ENCODE results near the gene ACTA2.
"Not testable (repeated sequence)": the region's sequence is repeated elsewhere in the genome, so short reads cannot be mapped to it uniquely, and the experiment has no call there.

The ACTA2 gene

DNA sequence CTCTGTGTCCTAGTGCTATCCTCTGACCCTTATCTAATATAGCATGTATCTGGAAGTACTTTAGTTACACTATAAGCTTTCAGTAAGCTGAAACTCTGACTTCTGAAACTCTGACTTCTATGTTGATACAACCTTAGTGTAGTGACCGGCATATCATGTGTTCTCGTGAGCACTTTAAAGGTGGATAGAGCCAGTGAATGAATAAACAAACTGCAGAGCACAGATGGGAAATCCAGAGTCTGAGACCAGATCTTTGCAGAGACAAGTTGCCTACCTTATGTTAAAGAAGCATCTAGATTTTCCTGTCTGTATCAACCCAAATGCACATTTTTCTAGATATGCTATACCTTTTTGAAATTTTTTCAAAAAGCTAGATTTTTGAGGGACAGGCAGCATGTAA is 3.5 kb downstream of the ACTA2 start:
- DNase-seq = no peak

DNA sequence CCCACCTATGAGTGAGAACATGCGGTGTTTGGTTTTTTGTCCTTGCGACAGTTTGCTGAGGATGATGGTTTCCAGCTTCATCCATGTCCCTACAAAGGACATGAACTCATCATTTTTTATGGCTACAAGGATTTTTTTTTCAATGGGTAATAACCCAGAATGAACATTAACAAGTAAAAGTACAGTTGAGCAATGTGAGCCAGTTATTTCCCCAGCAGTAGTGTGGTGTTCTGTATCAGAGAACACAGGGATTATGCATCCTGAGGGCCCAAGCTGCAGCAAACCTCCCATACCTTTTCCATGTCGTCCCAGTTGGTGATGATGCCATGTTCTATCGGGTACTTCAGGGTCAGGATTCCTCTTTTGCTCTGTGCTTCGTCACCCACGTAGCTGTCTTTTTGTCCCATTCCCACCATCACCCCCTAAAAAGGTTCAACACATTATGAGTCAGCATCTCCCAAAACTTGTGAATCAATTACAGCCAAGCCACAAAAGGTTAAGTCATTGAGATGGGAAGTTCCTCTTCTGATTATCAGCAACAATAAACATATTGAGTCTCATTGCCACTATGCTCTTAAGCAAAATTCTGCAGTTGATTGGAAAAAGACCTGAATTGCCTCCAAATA is 5.5 kb downstream of the ACTA2 start:
- no peak for DNase-seq

DNA sequence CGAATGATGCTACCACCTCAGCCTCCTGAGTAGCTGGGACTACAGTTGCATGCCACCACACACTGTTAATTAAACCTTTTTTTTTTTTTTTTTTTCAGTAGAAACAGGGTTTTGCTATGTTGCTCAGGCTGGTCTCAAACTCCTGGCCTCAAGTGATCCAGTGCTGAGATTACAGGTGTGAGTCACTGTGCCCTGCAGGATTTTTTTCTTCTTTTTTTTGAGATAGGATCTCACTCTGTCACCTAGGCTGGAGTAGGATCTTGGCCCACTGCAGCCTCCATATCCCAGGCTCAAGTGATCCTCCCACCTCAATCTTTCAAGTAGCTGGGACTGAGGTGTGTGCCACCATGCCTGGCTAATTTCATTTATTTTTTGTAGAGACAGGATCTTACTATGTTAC is 6.4 kb downstream of the ACTA2 start:
- no peak for DNase-seq

DNA sequence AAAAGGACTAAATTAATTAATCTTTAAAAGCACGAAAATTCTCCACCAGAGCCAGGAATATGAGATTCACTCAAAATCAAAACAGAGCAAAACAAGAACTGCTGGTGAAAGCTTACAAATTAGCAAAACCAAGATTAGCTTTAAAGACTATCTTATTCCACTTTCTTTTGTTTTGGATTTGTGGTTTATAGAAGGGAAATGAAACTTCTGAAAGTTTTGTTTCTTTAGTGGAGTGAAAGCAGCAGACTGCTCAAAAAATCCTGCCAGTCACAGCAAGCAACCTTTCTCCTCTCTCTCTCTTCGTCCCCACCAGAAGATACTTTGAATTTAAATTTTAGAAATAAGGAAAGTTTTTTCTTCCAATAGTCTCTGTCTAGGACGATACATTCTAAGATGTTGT is 7.8 kb downstream of the ACTA2 start:
- DNase-seq = no peak

DNA sequence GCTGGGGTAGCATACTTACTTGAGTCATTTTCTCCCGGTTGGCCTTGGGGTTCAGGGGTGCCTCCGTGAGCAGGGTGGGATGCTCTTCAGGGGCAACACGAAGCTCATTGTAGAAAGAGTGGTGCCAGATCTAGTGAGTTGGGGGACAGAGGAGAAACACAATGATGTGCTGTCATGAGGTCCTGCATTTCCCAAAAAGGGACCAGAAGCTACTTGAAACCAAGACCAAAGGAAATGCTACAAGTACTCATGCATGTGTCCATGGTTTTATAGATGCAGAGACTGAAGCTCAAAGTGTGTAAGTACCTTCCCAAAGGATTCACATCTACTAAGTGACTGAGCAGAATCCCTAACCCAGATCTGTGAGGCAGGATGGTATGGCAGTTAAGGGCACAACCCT is 8.8 kb downstream of the ACTA2 start:
- no peak for DNase-seq

DNA sequence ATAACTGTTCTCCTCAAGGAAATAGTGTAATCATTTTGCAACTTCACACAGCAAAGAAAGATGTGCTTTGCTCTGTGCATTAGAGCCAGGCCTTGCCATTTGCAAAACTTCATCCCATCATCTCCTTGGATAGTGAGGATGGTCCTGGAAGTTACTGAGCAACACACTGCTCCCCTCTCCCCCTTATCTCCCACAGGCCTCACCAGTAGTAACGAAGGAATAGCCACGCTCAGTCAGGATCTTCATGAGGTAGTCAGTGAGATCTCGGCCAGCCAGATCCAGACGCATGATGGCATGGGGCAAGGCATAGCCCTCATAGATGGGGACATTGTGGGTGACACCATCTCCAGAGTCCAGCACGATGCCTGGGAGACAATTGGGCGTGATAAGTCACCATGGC is 11.5 kb downstream of the ACTA2 start:
- DNase-seq = no peak

DNA sequence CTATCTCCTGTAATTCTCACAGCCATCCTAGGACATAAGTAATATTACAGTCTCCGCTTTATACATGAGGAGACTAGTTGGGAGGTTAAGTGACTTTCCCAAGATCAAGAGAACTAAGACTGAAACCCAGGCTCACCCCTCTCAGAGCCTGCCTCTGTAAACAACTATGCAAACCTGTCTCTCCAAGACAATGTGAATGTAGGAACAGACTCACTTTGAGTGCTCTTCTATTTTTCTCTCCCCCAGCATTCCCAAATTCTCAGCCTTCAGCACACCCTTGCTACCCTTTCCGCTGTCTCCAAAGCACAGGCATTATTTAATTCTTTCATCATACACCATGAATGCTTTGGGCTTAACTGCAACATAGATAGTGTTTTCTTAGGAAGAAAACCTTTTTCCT is 13.6 kb downstream of the ACTA2 start:
- no peak for DNase-seq

DNA sequence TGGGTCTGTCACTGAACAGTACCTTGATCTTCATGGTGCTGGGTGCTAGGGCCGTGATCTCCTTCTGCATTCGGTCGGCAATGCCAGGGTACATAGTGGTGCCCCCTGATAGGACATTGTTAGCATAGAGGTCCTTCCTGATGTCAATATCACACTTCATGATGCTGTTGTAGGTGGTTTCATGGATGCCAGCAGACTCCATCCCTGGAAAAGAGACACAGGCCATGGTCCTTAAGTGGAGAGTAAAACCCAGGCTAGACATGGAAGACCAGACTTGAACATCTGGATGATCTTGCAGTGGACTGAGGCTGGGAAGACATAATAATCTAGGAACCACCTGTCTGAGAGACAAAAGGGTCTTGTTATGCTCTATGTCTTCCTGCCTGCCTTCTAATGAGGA is 14.5 kb downstream of the ACTA2 start:
- no peak for DNase-seq

DNA sequence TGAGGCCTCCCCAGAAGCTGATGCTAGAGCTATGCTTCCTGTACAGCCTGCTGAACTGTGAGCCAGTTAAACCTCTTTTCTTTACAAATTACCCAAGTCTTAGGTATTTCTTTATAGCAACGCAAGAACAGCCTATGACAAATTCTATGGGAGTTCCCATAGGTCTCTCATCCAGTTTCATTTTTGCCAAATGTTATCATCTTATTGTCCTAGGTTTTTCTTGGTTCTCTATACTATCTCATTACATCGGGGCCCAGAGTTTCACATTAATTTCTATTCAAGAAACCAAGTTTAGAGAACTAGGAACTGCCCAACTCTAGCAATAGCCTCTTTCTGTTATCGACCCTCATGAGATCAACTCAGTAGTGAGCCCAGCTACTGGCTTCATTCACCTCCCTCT is 15.9 kb downstream of the ACTA2 start:
- DNase-seq = no peak

DNA sequence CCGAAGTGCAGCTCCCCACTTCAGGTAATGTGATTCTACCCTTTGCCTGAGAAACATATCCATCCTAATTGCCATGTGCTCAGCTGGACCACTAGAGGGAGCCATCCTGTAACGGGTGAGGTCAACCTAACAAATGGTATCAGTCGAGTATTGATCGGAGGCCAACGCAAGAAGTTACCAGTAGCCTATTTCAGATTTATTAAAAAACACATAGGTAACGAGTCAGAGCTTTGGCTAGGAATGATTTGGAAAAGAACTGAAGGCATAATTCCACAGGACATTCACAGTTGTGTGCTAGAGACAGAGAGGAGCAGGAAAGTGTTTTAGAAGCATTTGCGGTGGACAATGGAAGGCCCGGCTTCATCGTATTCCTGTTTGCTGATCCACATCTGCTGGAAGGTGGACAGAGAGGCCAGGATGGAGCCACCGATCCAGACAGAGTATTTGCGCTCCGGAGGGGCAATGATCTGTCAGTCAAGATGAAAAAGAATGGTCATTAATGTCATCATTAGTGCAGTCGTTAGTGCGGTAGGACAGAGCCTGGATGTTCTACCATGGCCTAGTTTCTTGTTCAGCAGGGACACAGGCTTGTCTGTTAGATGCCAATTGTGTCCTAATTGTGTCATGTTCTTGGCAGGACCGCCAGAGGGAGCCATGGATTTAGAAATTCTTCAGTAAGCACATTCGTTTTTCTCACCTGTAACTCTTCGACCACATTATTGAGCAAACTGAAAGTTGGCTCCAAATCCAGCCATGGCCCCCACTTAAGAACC is 17.5 kb downstream of the ACTA2 start:
- peak; percentile 31 to 79 (median 69) for DNase-seq

DNA sequence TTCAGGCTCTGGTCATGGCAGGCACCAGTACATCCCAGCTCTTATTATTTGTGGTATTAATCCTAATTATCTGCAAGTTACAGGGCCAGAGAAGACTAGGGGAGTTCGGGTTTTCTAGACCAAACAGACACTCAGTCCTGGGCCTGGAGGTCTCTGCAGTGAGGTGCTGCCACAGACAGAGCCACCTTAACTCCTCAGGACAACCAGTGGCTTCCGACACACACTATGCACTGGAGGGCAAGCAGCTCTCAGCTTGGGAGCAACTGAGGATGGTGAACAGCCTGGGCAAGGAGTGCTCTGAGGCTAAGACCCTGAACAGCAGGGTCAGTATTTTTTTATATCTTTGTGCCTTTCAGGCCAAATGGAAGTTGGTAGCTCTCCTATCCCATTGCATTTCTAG is 19.0 kb downstream of the ACTA2 start:
- no peak for DNase-seq

DNA sequence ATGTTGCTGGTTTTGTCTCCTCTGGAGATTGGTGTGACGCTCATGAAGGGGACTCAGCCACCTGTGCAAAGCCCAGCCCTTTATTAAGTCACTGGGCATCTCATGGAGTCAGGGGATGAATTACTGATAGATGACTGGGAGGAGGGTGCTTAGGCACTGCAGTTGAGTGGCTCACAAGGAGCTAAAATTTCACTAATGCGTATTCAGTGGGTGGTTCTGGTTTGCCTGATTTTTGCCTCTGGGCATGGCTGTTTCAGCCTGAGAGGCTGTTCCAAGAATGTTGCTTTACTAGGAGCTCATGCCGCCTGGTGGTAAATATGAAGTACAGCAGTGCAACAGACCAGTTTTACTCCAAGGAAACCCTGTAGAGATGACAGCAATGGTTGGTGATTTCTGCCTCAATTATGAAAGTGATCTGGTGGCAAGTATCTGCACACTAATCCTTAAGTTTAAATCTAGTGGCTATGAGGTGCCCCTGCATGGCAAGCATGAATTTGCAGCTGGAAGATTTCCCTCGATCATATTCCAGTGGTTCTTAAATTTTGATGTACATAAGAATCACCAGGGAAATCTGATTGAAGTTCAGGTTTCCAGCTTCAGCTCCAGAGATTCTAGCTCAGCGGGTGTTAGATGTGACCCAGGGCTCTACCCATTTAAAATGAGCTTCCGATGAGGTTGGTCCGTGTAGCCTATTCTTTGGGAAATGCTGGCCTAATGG is 19.9 kb downstream of the ACTA2 start:
- DNase-seq = peak; percentile 60 to 85 (median 79)

DNA sequence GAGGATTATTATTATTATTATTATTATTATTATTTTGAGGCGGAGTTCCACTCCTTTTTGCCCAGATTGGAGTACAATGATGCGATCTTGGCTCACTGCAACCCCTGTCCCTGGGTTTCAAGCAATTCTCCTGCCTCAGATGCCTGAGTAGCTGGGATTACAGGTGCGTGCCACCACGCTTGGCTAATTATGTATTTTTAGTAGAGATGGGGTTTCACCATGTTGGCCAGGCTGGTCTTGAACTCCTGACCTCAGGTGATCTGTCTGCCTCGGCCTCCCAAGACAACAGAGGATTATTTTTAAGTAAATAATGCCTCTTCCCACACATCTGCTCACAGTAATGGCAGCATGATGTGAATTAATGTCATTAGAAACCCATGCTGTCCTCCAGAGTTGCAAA is 20.5 kb downstream of the ACTA2 start:
- DNase-seq = not testable (repeated sequence)

DNA sequence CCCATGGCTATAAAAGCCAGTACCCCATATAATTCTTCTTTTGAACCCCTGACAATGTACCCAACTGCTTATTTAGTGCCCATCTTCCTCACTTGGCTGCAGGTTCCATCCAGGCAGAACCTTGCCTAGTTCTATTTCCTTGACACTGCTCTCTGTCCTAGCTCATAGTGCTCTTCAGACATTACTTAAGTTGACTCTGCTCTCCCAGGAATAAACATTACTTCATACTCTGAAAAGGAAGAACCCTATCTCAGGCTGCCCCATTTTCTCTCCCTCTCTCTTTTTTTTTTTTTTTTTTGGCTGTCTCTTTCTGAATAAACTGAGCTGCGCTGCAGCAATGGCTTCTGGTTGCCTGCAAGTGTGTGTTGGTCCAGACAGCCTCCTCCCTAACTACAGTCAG is 21.0 kb downstream of the ACTA2 start:
- DNase-seq = no peak

DNA sequence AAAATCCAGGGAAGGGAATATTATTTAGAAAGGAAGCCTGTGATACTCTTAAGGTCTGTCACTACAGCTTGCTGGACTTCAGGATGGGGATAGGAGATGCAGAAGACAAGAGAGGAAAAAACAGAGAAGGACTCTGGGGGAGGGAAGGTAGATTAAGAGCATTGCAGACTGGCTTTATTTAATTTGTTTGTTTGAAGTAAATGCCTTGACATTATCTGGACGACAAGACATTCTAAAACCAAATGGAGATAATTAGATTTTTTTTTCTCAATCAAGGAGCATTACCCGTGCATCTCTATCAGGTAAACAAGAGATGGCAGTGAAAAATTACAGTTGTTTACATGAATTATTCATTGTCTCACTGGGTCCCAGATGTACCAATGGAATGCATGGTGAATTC is 24.3 kb downstream of the ACTA2 start:
- no peak for DNase-seq

DNA sequence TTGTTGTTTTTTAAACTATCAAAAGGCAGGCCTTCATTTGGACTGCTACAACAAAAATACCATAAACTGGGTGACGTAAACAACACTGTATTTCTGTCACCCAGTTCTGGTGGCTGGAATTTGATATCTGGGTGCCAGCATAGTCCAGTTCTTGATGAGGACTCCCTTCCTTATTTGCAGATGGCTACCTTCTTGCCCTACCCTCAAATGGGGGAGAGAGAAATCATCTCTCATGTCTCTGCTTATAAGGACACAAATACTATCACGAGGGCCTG is 25.2 kb downstream of the ACTA2 start:
- DNase-seq = no peak

DNA sequence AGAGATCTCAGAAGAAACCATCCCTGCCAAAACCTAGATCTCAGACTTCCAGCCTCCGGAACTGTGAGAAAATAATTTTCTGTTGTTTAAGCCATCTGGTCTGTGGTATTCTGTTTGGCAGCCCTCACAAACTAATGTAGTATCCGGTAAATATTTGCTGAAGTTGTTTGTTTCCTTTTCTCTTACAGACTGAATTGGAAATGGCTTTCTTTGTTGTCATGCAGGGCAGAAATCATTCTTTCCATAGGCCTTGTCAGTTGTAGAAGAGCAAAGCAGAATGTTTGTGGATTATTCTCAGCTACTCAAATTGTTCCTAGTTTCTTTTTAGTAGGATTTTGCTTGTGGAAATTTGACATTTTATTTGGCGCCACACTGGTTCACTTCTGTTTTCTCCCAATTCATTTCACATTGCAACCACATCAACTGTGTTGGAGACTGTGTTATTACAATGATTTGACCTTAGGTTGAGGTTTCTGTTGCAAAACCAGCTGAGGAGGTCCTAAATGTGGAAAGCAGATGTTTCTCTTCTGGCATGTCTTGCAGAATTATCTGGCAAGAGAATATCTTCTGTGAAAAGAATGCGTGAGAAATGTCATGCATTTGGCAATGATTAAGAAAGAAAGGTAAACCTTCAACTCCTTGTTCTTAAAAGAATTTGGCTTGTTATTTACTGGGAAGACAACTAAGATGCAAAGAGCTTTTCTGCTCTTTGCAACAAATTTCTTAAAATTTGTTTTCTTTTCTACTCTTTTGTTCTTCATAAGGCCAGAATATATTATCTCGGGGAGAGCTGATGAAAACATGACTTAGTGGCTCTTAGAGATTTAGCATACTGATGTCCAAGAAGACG is 25.8 kb downstream of the ACTA2 start:
- DNase-seq = no peak

DNA sequence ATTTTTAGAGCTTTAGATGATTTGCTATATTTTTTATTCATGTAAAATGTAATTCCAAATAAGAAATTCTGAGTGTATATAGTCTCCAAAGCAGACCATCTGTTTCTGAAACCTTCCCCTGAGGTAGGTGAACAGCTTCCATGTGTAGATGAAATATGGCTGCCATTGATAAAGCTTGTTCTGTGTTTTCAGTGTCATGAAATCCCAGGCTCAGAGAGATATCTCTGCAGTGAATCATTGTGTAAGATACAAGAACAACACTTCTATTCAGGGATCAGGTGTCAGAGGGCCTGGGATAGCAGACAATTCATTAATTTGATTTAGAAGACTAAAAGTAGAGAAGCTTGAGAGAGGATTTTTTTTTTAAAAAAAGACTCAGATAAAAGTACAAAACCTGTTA is 29.1 kb downstream of the ACTA2 start:
- DNase-seq = no peak

DNA sequence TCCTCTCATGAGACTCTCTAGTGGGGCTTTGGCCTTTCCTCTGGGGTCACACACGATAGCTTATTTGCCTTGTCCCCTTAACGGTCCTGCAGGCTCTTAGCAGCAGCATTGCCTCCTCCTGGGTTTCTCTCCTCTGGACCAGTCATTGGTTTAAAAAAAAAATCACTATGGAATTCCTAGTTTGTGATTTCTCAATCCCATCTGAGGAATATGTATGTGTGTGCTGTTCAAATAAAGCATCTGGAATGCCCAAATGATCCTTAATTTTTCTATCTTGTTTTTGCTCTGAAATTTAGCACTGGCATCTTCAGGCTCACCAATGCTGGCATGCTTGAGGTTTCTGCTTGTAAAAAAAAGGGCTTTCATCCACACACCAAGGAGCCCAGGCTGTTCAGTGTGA is 30.5 kb downstream of the ACTA2 start:
- DNase-seq = no peak

DNA sequence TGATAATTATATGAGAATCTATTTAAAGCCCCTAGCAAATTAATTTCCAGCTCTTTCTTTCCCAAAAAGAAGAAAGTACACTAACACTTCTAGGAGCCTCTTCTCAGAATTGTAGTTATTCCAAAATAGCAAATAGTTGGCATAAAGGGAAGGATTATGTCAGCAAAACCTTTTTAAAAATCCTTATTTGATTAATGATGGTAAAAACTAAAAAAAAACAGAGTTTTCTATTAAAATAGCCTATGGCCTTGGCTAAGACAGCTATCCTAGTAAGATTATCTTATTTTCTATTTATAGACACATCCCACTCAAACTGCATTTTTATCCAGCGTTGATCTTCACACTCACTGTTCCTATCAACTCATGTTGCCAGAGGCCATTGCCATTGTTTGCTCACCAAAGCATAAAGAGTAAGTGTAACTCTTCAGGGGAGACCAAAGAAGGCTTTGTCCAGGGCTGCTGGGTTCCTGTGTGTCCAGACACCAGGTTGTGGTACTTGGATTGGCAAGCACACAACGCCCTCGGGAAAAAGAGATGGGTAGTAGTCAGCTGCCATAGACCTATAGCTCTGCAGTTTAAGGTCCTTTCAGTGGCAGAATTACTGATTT is 31.5 kb downstream of the ACTA2 start:
- DNase-seq = peak in 2 of 3 experiments; percentile 3 to 45

DNA sequence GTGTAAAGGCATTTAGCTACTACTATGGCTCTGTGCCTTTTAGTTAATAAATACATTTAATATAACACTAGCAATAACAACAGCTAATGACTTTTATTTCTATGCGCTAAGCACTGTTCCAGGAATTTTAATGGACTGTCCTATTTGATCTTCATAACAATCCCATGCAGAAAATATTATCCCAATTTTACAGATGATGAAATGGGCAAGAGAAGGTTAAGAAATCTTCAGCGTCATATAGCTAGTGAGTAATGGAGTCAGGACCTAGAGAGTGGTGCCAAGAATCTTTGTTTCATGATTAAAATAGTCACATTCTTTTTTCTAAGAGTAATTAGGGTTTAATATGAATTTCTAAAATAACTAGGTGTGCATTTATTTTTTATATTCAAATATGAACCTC is 32.4 kb downstream of the ACTA2 start:
- DNase-seq = no peak

DNA sequence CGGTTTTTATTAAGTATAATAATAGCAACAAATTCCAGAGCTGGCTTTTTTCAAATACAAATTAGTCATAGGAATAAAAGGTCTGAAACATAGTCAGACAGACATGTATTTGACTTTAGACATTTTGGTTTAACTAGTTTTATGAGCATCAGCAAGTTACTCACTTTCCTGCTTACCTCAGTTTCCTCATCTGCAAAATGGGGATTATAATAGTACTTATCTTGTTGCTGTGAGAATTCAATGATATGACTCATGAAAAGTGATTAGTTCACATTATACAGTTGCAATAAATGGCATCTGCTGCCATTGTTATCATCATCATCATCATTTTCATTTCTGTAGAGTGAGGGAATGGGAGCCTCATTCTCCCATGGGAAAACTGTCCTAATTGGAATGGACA is 33.5 kb downstream of the ACTA2 start:
- no peak for DNase-seq
